Kidney glomerular epithelial cell (primary cell): ENCODE data around the gene CNTNAP2.
"Not testable (repeated sequence)": the region's sequence is repeated elsewhere in the genome, so short reads cannot be mapped to it uniquely, and the experiment has no call there.

Experiments used
- DNase-seq: peaks from one replicate; lab custom pipeline; 2025; lab: John Stamatoyannopoulos, UW

CNTNAP2 gene

GRCh38 chr7:147650991-147651390 is 1534.4 kb downstream of the CNTNAP2 start:
- no peak for DNase-seq

- DNase-seq = no peak
Observed at GRCh38 chr7:147651601-147652000, 1535.0 kb downstream of the CNTNAP2 start.

DNA sequence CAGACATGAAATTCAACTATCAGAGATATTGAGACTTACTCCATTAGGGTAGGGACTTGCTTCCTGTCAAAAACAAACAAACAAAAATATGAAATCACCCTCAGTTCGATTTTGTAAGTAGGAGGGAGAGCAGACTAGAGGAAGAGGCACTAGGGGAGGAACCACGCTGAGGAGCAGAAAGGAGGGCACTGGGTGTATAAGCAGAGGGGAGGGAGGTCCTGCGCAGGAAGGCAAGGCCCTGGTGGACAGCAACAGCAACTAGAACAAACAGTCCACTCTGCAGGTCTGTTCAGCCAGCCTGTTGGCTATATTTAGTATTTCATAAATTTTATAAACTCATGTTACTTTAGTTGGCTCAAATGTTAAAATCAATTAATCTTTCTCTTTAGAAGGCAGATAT is 1536.9 kb downstream of the CNTNAP2 start:
- DNase-seq = no peak

- DNase-seq = no peak
Observed at GRCh38 chr7:147658392-147658967, 1541.9 kb downstream of the CNTNAP2 start.

GRCh38 chr7:147659036-147659995 is 1542.7 kb downstream of the CNTNAP2 start:
- no peak for DNase-seq

GRCh38 chr7:147664541-147664940 is 1547.9 kb downstream of the CNTNAP2 start:
- no peak for DNase-seq

DNA sequence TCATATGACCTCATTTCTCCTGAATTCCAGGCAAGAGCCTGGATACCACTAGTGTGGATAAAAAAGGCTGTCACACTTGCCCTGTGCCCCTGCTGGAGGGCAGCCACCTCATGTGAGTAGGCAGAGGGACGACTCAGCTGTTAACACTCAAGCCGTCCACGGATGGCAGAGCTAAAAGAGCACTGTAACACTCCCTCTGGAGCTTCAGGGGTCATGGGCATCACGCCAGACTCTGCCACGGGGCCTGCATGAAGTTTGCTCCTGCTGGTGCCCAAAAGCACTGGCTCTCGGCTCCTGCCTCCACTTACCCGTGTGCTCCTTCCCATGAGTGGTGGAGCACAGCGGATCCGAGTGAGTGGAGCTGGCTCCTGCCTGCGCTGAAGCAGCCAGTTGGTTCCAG is 1554.2 kb downstream of the CNTNAP2 start:
- no peak for DNase-seq

- no peak for DNase-seq
Observed at GRCh38 chr7:147674705-147675104, 1558.1 kb downstream of the CNTNAP2 start.

- no peak for DNase-seq
Observed at GRCh38 chr7:147678943-147679342, 1562.3 kb downstream of the CNTNAP2 start.

DNA sequence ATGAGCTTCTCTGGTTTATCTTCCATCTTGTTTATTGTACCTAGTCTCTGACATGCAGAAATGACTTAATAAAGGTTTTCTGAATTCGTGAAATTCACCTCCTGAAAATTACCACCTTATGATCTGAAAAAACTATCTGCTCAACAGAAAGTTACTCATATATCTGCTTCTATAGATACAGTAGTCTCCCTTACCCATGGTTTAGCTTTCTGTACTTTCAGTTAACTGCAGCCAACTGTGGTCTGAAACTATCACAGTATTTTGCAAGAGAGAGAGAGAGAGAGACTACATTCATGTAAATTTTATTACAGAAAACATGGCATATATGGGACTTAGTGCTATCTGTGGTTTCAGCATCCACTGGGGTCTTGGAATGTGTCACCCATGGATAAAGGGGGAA is 1564.9 kb downstream of the CNTNAP2 start:
- no peak for DNase-seq

GRCh38 chr7:147700702-147701101 is 1584.1 kb downstream of the CNTNAP2 start:
- DNase-seq = no peak

DNA sequence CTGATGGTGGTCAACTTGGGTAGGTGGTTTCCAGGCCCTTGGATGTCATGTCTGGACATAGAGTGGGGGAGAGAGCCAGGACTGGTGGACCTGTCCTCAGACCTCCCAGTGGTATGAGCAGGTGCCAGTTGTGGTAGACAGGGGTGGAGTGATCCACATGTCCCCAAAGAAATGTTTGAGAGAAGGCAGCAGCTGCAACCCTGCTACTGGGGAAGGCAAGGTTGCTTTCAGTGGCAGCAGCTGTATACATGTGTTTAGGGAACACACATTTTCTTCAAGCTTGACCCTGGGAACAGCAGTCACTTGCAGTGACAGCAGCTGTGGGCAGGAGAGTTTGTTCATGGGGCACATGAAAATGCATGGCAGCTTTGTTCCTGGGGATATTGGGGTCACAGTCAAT is 1591.3 kb downstream of the CNTNAP2 start:
- no peak for DNase-seq

GRCh38 chr7:147708871-147709270 is 1592.3 kb downstream of the CNTNAP2 start:
- DNase-seq = no peak

DNA sequence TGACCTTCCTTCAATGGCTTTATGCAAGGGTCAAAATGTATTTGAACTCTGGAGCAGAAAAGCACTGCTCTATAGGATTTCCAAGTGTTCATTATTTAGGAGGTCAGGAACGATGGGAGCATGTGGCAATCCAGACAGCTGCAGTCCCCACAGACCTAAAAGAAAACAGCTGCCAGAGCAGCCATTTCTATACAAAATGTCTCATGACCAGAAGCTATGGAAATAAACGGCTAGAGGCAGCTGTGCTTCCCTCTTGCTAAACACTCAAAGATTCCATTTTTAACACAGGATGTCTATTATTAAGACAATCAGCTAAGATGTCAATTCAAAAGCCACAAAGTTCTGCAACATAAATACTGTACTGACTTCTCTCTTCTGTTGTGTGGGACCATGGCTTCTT is 1594.8 kb downstream of the CNTNAP2 start:
- no peak for DNase-seq

DNA sequence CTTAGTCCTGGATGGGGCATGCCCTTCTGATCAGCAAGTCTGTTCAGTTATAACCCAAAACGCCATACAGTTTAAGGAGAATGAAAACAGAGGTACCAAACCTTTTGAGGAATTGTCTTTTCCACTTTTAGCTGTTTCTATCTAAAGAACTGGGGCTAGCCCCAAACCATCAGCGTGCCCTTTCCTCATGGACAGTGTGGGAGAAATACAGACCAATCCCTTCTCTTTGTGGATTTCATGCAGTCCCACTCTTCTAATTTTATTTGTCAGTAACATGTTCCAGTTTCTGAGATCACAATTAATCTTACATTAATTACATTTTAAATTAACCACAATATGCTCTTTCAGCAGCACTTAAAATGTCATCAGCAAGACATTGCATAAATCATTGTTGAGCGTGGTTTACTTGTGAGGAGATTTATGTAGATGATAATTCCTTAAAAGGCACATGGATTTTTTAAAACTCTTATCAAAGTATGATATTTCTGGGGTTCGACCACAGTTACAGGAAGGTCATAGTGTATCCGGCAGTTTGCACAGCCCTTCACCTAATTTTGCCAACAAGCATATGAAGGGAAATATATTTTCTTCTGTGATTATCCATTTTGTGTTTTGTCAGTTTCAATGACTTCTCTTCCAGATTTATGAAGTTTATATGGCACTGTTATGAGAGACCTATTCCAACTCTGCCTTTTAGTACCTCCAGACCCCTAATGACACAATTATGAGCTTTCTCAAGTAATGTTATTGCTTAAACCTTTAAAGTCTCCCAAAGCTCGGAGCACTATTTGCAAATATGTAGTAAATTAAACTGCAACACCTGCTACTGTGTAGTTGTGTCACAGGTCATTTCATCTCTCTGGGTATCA is 1605.6 kb downstream of the CNTNAP2 start:
- DNase-seq = no peak

DNA sequence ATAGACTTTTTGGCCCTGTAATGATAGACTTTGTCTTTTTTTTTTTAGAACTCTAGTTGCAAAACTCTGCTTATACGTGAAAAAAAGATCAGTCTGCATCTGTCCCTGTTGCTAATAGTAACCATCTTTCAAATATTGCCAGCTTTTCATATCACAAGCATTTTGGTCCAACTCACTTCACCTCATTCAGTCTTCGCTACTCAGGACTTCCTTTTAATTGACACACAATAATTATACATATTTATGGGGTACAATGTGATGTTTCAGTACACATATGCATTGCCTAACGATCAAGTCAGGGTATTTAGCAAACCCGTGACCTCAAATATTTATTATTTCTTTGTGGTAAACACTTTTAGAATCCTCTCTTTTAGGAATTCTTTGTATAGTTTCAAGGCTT is 1606.9 kb downstream of the CNTNAP2 start:
- DNase-seq = no peak

- no peak for DNase-seq
Observed at GRCh38 chr7:147731311-147731710, 1614.7 kb downstream of the CNTNAP2 start.

DNA sequence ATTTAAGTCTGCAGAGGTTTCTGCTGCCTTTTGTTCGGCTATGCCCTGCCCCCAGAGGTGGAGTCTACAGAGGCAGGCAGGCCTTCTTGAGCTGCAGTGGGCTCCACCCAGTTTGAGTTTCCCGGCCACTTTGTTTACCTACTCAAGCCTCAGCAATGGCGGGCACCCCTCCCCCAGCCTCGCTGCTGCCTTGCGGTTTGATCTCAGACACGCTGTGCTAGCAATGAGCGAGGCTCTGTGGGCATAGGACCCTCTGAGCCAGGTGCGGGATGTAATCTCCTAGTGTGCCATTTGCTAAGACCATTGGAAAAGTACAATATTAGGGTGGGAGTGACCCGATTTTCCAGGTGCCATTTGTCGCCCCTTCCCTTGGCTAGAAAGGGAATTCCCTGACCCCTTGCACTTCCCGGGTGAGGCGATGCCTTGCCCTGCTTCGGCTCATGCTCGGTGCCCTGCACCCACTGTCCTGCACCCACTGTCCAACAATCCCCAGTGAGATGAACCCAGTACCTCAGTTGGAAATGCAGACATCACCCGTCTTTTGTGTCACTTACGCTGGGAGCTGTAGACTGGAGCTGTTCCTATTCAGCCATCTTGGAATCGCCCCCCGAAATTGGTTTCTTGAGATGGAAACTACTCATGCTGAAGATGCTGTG is 1621.1 kb downstream of the CNTNAP2 start:
- DNase-seq = not testable (repeated sequence)

- DNase-seq = no peak
Observed at GRCh38 chr7:147742301-147742700, 1625.7 kb downstream of the CNTNAP2 start.

DNA sequence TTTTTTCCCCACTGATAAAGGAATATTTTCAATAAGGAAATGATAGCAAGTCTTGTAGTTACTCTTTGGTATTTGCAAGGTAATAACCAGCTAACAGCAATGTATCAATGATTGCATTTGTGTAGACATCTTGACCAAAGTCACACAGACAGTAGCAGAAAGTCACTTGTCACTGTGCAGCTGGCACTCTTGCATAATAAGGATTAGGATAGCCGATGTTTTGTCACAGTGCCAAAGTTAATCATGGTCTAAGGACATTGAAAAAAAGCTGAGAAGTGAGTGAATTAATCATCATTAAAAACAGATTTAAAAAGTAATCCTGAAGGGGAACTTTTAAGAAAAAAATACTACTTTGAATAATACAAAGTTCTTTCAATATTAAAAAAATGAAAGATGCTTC is 1639.7 kb downstream of the CNTNAP2 start:
- DNase-seq = no peak

DNA sequence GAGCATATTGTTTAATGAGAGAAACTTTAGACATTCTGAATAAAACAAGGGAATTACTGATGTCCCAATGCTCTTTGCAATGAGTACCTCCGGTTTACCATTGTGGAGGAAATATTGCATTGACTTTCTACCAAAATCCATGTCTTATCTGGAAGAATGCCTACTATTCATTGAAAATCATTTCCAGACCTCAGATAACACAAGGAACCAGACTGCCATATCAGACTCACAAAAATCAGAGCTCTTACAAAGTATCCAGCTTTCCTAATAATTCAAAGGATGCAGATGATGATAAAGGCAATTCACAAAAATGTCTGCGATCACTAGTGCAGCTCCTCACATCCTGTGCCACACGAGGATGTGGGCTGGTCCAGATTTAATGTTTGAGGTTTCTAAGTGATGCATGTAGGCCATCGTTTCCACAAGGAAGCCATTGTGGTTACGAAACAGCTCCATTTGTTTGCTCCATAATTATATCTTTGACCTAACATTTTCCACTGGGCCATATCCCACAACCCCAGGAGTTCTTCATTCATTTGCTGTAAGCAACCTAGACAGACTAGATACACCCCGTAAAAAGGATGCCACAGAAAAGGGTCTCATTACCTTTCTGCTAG is 1642.8 kb downstream of the CNTNAP2 start:
- DNase-seq = no peak

GRCh38 chr7:147765301-147765700 is 1648.7 kb downstream of the CNTNAP2 start:
- DNase-seq = no peak
